Globus pallidus (tissue), 1 donor: ENCODE data around the gene AMMECR1.
"Not testable (repeated sequence)": the region's sequence is repeated elsewhere in the genome, so short reads cannot be mapped to it uniquely, and the experiment has no call there.

Experiments used
- DNase-seq: peaks from one replicate; pipeline ENCODE4 v3.0.0-alpha.2; 2015; ENCODE audit warnings: low spot score

Gene AMMECR1

DNA sequence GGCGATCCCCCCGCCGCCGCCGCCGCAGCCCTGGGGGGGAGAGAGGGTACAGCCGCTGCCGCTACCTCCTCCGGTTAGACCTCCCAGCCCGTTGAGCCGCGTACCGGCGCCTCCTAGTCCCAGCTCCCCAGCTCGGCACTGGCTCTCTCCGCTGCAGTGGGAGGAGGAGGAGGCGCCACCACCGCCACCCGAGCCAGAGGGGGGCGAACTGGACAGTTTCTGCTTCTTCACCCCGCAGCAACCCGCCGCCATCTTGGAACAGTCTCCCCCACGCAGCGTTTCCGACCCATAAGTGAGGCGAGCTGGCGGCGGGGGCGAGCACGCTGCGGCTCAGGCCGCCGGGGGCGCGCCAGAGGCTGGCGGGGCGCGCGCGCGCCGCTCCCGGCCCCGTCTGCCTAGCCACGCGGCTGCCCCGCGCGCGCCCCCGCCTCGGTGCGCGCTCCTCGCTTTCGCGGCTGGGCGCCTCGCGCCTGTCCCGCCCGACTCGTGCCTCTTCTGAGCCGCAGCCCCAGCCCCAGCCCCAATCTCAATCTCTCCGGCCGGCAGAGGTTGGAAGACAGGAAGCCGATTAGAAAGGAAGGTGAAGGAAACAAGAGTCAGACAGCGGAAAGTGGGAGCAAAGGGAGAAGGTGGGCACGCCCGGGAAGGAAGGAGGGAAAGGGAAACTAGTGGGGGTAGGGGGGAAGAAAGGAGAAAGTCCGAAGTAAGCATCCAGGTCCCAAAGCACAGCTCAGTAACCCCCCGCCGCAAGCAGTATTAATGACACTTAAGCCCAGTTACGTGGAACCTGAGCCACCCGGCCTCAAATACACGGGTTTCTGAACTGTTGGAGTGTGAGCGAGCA lies at the start of gene AMMECR1:
AMMECR1 (minus strand) TSS at position 266 of the 844 bp plus-strand sequence; CDS start at position 252, 14 bp downstream.
- peak; percentile 78 for DNase-seq

DNA sequence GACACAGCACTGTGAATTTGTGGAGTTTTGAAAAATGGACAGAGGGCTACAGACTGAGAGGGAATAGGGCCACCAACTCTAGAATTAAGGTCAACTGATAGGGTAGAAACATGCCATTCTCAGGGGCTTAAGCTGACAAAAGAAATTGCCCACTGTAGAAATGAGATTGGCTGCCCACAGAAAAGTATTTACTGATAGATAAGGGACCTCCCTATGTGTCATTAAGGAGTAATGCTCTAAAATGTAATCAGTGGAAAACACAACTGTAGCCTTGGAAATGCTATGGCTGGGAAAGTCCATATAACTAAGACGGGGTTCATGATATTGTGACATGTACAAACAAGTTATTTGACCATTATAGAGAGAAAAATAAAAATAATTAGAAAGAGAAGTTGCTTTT lies 45.4 kb upstream of the AMMECR1 start:
- DNase-seq = no peak

DNA sequence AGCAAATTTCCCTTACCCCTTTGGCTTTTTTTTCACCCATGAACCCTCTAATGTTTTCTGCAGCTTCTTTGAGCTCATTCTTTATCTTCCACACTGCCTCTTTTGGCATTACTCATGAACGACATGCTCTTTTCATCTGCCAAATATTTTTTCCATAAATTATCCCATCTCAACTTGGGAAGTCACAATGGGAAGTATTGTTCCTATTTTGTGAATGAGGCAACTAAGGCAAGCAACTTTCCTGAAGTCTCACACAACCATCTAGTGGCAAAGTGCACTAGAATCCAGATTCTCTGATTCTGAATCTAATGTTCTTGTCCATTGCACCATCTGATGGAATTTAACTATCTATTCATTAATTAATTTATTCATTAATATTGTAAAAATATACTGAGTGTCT lies 41.4 kb upstream of the AMMECR1 start:
- DNase-seq = peak; percentile 59

DNA sequence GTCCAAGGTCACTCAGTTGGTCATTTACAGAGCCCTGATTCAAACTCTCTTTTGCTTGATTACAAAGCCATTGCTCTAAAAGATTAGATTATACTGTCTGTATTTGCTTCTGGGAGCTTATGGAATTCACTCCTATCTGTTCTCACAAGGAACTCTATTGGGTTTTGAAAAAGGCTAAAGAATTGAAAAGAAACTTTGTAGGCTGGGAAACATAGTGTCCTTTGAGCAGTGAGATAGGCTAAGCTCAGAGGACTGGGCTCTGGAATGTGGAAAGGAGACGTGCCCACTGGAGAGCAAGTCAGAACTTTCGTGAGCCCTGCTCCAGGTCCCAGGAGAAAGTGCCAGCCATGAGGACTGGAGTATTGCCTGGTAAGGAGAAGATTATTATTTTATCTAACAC lies 40.7 kb upstream of the AMMECR1 start, which contains the start of gene RTL9:
RTL9 (plus strand) TSS at position 301 of the 400 bp plus-strand sequence. CDS start 91,770 bp downstream, outside the sequence.
- no peak for DNase-seq

DNA sequence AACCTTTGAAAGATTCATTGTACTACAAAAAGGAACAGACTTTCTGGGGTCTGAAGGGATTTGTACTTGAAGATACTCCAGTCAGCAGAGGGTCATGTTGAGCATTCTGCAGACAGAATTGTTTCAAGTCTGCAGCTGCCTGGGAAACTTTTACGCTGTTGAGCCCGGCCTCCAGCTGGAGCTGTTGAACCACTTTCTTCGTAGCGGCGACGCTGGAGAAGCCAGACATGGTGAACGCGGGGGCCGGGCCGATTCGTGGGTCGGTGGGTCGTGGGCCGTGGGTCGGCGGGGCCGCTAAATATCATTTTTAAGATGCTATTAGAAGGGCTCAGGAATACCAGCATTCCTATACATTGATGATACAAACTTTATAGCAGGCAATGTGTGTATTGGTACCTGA lies 28.8 kb upstream of the AMMECR1 start:
- no peak for DNase-seq

DNA sequence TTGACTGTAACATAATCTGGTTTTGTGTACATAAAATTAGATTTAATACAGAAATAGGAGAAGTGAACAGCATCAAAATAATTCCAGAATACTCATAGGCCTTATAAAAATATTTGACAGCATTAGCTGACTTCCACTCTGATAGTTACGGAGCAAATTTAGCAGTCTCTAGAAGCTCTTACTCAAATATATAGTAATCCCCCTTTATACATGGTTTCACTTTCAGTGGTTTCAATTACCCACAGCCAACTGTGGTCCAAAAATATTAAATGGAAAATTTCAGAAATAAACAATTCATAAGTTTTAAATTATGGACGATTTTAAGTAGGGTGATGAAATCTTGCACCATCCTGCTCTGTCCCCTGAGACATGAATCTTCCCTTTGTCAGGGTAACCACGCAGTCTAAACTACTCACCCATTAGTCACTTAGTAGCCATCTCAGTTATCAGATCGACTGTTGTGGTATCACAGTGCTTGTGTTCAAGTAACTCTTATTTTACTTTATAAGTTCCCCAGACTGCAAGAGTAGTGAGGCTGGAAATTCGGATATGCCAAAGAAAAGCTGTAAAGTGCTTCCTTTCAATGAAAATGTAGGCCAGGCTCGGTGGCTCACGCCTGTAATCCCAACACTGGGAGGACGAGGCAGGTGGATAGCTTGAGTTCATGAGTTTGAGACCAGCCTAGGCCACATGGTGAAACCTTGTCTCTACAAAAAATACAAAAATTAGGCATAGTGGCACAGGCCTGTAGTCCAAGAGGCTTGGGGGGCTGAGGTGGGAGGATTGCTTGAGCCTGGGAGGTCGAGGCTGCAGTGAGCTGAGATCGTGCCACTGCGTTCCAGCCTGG lies 23.5 kb upstream of the AMMECR1 start:
- no peak for DNase-seq

DNA sequence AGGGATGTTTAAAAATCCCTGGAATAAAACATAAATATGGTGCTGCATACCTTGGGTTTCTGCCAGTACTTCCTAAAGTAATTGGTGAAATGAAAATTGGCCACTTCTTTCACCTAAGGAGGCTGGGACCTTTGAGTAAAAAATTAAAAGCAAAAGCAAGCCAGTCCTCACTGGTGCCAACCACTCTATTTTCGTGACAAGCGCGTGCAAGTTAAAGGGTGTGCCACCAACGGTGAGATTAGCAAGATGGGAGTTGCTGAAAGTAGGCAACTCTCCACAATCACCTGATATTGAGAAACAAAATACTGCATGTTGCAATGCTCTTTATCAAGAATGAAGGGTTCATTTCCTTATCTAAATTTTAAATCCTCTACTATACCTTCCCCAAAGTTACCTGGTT lies 21.1 kb upstream of the AMMECR1 start:
- DNase-seq = no peak

DNA sequence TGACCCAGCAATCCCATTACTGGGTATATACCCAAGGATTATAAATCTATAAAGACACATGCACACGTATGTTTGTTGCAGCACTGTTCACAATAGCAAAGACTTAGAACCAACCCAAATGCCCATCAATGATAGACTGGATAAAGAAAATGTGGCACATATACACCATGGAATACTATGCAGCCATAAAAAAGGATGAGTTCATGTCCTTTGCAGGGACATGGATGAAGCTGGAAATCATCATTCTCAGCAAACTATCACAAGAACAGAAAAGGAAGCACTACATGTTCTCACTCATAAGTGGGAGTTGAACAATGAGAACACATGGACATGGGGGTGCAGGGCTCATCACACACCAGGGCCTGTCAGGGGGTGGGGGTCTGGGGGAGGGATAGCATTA lies 15.6 kb upstream of the AMMECR1 start:
- not testable (repeated sequence) for DNase-seq

DNA sequence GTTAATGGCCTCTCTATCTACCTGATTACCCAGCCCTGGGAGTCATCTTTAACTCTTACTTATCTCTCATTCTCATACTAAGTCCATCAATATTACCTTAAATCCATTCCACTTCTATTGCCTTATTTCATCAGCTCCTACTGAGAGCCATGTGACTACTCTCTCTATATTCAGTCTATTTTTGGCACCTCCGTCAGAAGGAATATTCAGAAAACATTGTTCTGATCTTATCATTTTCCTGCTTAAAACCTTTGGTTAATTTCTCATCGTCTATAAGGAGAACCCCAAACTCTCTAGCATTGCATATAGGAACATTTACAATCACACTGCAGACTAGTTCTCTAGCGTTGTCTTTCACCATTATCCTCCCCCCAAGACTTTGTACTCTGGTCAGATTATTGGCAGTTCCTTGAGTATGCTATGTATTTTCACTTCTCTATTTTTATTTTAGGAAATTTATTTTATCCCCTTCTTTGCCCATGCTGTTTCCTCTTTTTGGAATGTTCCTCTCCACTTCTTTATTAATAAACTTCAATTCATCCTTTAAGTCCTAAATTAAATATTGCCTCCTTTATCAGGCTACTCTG lies 13.7 kb upstream of the AMMECR1 start:
- DNase-seq = no peak

DNA sequence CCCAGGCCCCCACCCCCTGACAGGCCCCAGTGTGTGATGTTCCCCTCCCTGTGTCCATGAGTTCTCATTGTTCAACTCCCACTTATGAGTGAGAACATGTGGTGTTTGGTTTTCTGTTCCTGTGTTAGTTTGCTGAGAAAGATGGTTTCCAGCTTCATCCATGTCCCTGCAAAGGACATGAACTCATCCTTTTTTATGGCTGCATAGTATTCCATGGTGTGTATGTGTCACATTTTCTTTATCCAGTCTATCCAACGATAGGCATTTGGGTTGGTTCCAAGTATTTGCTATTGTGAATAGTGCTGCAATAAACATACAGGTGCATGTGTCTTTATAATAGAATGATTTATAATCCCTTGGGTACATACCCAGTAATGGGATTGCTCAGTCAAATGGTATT lies 10.7 kb upstream of the AMMECR1 start:
- not testable (repeated sequence) for DNase-seq

DNA sequence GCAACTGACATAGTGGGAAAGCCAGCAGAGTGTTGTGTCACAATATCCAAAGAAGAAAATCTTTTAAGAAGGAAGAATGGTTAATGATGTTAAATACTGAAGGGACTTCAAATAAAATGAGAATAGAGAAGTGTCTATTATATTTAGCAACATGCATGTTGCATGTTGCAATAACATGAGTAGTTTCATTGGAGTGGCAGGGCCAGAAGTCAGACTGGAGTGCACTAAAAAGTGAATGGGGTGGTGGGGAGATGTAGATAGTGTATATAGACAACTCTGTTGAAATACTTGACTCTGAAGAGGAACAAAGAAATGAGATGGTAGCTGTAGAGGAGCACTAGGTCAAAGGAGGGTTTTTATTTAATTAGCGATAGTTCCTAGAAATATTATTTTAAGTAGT lies 9.5 kb upstream of the AMMECR1 start:
- no peak for DNase-seq

DNA sequence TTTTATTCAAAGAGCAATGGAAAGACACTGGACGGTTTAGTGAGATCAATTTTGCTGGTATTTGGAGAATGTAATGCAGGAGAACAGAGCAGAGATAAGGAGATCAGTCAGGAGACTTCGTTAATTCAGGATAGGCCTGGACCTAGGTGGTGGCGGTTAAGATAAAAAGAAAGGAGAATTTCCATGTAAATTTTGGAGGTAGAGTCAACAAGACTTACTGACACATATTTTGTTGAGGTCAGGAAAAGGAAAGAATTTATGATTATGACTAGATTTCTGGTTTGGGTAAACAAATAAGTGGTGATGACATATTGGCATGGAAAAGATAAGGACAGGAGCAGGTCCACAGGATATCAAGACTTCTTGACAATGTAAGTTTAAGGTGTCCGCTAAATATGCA lies 8.8 kb upstream of the AMMECR1 start:
- DNase-seq = no peak

DNA sequence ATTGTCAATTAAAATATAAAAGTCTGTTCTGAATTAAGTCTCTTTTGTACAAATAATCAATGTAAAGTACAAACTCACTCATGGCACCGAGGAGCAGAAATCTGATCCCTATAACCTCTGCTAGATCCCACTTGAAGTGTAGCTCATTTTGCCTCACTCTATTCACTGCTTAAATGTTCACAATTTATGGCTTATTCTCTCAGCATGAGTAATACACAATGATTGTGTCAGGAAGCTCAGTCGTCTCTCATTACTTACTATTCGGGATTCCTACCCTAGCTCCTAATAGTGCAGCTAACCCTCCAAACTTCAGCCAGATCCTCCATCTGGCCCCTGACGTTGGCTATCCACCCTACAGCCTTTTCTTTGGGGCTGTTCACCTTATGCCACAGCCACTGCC lies 4.7 kb upstream of the AMMECR1 start:
- no peak for DNase-seq

DNA sequence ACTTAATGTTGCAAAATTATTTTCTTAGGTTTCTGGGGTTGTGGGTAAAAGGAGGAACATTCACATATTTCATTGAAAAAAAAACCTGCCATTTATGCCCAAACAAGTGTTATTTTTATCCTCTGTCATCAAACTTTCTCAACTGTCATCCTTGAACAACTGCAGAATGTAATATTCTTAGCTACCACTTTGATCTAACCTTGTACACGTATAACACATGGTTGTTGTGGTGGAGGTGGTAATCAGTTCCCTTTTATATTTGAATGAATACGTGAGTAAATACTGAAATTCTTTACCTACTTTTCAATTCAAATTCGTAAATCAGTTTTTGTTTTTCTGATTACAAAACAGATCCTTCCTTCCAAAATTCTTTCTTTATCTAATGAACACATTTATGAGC lies 3.8 kb upstream of the AMMECR1 start:
- DNase-seq = no peak

DNA sequence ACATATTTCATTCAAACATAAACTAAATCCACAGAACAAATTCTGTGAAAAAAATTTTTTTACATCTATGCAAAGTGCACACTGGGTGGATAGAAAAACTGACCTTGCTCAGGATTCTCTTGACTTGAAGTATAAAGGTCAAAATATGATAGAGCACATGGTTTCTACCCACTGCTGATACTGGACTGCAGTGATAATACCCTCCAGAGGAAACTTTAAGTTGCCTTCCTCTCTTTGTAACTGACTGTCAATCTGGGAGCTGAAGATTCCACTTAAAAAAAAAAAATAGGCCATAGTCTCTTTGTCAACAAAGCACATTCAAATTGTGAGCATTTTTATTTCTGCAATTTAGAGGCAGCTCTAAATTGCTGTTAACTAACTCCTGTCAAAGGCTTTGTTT lies 3.2 kb upstream of the AMMECR1 start:
- no peak for DNase-seq

DNA sequence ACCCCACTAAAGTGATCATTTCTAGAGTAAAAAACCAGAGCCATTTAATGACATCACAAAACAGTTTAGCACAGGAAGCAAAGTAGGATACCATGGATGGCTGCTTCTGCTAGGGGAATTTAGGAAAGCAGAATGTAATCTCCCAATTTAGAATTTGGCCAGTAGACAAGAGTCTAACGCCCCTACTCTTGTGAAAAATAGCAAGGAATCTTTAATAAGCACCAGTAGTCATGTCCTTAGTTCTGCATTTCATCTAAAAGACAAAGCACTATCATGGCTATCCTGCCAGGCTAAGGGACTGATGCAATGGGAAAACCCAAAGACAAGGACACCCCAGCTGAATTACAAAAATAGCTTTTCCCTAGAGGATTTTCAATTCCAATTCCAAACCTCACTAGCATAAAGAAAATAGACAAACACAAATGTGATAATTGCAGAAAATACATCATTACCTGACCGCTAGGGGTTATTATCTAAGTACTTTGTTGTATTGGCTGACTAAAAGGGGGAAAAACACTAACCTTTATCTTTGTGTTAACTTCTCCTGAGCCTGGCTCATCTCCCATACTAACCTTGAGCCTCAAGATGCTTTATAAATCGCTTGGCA lies 2.6 kb upstream of the AMMECR1 start:
- DNase-seq = no peak

DNA sequence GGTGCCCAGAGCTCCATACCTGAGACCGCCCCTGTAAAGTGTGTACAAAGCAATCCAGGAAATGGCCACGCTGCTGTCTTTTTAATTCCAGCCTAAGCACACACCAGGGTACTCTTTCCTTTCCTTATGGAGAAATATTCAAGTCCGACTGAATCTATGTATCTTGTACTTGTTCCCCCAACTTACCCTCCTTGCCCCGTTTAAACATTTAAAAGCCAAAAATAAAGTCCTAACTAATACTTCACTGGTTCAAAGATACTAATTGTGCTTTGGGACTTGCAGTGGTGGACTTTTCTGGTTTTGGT lies 731 bp upstream of the AMMECR1 start:
- no peak for DNase-seq

DNA sequence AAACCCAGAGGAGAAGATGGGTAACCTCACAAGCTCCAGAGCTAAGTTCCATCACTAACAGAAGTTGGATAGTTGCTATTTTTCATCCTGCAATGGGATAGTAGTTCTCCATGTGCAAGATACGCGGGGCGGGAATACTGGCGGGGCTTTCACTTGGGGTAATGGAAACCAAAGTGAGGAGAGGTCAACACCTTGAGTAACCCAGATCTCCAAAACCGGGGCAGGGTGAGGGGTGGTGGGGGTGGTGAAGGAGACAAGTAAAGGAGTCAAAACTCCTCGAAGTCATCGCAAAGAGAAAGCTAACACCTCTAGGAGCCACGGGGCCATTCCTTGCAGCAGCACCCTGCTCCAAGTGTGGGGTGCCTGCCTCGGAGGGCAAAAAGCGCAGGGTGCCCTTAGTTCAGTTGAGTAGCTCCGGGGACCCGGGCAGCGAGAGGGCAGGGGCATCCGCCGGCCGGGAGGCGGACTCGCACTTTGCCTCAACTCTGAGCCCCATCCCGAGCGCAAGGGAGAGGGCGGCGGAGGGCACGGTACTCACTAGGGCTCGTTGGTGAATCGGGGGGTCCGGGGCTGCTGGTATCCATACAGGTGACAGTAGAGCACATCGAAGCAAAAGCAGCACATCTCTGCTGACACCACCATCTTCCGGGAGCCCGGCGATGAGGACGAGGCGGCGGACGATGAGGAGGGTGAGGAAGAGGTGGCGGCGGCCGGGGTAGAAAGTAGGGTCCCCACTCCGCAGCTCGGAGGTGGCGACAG lies 645 bp downstream of the AMMECR1 start:
- DNase-seq = peak; percentile 16

DNA sequence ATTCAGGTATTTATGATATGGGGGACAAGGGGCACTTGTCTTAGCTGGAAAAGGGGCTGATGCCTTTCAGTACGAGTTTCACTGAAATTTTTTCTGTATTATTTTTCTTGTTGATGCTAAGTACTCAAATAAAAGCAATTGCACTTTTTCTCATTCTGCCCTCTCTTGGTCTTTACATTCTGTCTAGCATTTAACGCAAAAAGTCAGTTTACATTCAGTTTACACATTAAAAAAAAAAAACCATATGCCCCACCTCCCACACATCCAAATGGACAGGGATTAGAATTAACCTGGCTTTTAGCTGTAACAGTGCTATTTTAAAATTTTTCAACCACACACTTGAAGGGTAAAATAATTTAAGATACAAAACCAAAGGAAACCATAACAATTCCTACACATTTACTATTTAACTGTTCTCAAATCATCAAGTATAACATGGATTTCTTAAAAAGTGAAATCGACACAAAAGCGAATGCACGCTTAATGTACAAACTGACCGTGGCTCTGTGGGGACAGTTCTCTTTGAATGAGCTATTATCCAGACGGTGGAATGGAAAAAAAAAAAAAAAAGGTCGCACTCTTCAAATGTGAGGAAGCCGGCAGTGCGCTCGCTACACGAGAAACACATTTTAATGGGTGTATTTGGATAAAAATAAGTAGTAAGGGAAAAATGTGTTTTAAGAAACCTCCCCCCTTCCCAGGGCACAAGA lies 1.4 kb downstream of the AMMECR1 start:
- DNase-seq = peak; percentile 19

DNA sequence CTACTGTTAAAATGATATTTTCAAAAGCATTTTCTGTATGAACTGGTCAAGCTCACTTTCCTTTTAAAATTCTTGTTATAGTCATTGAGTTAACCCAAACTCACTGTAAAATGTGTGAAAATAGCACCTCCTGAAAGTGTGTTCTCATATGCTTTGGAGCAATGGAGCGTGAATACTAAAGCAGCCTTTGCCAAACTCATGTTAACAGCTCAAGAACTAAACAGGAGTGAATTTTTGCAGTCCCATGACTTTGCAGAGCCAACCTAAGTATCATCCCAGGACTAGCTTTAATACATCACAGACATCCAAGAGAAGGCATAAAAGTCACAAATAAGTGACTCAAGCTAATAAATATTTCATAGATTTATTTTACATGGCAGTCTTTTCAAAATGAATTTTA lies 2.3 kb downstream of the AMMECR1 start:
- DNase-seq = no peak
